ENCODE results near the gene PTPRG.

- TF ChIP-seq CTCF (IDR thresholded peaks at IDR 0.05; ENCODE audit: low read depth, low read length, missing input control), result no peak
- TF ChIP-seq GABPA (IDR thresholded peaks at IDR 0.05 in 1 of 2, conservative IDR thresholded peaks at IDR 0.05 in 1 of 2), result no peak
- TF ChIP-seq NR2F2 (IDR thresholded peaks at IDR 0.05), result no peak
- no peak for TF ChIP-seq REST (IDR thresholded peaks at IDR 0.05)
- no peak for TF ChIP-seq JUND (IDR thresholded peaks at IDR 0.05)
Measured at GRCh38 chr3:61780455-61781228, 219.3 kb downstream of the PTPRG start.

All from liver (tissue), 3 donors.